Suprapubic skin (tissue), 3 donors: Measurements from ENCODE around the gene MRPL27.

Experiments used
- POLR2A ChIP-seq, 2 donors: fragments of 450-650 bp; IDR thresholded peaks; one replicate each; pipeline ENCODE4 v1.6.1; 2017; ENCODE audit warnings: antibody characterized with exemption in 2 of 2, mild to moderate bottlenecking in 2 of 2, moderate library complexity in 2 of 2
- TF ChIP-seq, protein P1 (sequence below), 2 donors: fragments of 200-600 bp in 1 of 2; fragments of 450-650 bp in 1 of 2; sonication (generic) in 1 of 2; IDR thresholded peaks; one replicate each; pipeline ENCODE4 v1.5.1; 2016 to 2019; ENCODE audit warnings: antibody characterized with exemption in 2 of 2, mild to moderate bottlenecking in 1 of 2, moderate library complexity in 1 of 2

- TF ChIP-seq, protein P1, sequence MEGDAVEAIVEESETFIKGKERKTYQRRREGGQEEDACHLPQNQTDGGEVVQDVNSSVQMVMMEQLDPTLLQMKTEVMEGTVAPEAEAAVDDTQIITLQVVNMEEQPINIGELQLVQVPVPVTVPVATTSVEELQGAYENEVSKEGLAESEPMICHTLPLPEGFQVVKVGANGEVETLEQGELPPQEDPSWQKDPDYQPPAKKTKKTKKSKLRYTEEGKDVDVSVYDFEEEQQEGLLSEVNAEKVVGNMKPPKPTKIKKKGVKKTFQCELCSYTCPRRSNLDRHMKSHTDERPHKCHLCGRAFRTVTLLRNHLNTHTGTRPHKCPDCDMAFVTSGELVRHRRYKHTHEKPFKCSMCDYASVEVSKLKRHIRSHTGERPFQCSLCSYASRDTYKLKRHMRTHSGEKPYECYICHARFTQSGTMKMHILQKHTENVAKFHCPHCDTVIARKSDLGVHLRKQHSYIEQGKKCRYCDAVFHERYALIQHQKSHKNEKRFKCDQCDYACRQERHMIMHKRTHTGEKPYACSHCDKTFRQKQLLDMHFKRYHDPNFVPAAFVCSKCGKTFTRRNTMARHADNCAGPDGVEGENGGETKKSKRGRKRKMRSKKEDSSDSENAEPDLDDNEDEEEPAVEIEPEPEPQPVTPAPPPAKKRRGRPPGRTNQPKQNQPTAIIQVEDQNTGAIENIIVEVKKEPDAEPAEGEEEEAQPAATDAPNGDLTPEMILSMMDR (IDR thresholded peaks at IDR 0.05) = no peak
- TF ChIP-seq POLR2A (IDR thresholded peaks at IDR 0.05) = no peak
Observed at GRCh38 chr17:50392621-50393020, 19.6 kb upstream of the MRPL27 start.
